Pancreas (tissue), 10 donors: ENCODE data around the gene ABCC9. TPM values are rescaled to one million over a fixed set of nuclear protein-coding genes. Genes with fewer than 3 reads are reported as not detected.

ENCODE experiments used
- ATAC-seq, 4 donors: fragments of 200-7000 bp; cut with Tn5 transposase; one replicate each; pipeline versions ENCODE4 v1.8.0 to v1.9.1; 2020; ENCODE audit warnings: mild to moderate bottlenecking in 4 of 4, moderate library complexity in 4 of 4
- DNase-seq, 6 donors: peaks; one replicate each; pipeline ENCODE4 v3.0.0-alpha.2; 2020
- FAIRE-seq: peaks from 2 replicates; lab custom pipeline; 2012; peaks lifted over from hg19 to GRCh38; lab: Jason Lieb, UNC
- H3K27ac ChIP-seq, 4 donors: fragments of 200-600 bp; sonication (generic); 1 replicate in 3 of 4; 2 replicates in 1 of 4; pipeline versions ENCODE4 v1.5.0 to v1.8.0; 2020
- H3K27me3 ChIP-seq, 4 donors: fragments of 200-600 bp; one replicate each; pipeline ENCODE4 v1.8.0; 2021
- H3K36me3 ChIP-seq, 3 donors: fragments of 200-600 bp; sonication (generic) in 1 of 3; one replicate each; pipeline versions ENCODE4 v1.5.0 to v1.8.0; 2020 to 2021
- H3K4me1 ChIP-seq, 3 donors: fragments of 200-600 bp; one replicate each; pipeline ENCODE4 v1.8.0; 2021
- H3K4me3 ChIP-seq, 4 donors: fragments of 200-600 bp; sonication (generic) in 2 of 4; one replicate each; pipeline versions ENCODE4 v1.5.0 to v1.8.0; 2020 to 2021
- H3K9me3 ChIP-seq, 4 donors: fragments of 200-600 bp; one replicate each; pipeline ENCODE4 v1.8.0; 2021
- WGBS, 2 donors: extraction: QIAGEN DNeasy Blood & Tissue Kit; methylation state at CpG; one replicate each; pipeline ENCODE4 v1.1.7; 2013; 5-methylcytosine and 5-hydroxymethylcytosine counted together
- intact Hi-C, 3 donors: fragments of 100-400 bp; cut with DNase I; formaldehyde crosslinking; loops; one replicate each; pipeline versions ENCODE4 v1.11.1 to v1.14.2; 2022
- polyA plus RNA-seq, 2 donors: library from polyadenylated mRNA; stranded (reverse); fragments of 200-250 nt; gene quantifications; one replicate each; pipeline ENCODE4 v1.2.3, GENCODE V29; 2013
- total RNA-seq, 6 donors: library from RNA; stranded (reverse); fragmentation: NEBNext Ultra II Directional in 4 of 6; extraction: Animal tissue kit (Norgen Biotek cat#: 25700) in 4 of 6; gene quantifications; one replicate each; pipeline versions ENCODE4 v1.2.1 to v1.2.4, GENCODE V29; 2021 to 2023
- TF ChIP-seq, protein P1 (sequence below), 4 donors: fragments of 200-600 bp; sonication (generic) in 3 of 4; IDR thresholded peaks; one replicate each; pipeline versions ENCODE4 v1.5.0 to v1.8.0; 2021; ENCODE audit warnings: antibody characterized with exemption in 4 of 4
- donor health status: healthy with polysubstance abuse.
- donor health status: DM: no; HTN: no; CAD: no; lungs with moderate emphysema.
- donor health status: DM: no; HTN: no; CAD: no.
- donor health status: control.
- donor health status: control.
- donor health status: Bipolar disorder and iron deficiency.
- donor health status: DM: yes; HTN: yes; CAD: no.
- donor health status: DM: no; HTN: no; CAD: no.
- donor health status: DM: no; HTN: no; CAD: no.
- donor health status: DM: yes; HTN: yes; CAD: no.

ABCC9 gene
- total and polyA plus RNA-seq, 8 donors: 1.4 to 19.3 (median 5.5) TPM

DNA sequence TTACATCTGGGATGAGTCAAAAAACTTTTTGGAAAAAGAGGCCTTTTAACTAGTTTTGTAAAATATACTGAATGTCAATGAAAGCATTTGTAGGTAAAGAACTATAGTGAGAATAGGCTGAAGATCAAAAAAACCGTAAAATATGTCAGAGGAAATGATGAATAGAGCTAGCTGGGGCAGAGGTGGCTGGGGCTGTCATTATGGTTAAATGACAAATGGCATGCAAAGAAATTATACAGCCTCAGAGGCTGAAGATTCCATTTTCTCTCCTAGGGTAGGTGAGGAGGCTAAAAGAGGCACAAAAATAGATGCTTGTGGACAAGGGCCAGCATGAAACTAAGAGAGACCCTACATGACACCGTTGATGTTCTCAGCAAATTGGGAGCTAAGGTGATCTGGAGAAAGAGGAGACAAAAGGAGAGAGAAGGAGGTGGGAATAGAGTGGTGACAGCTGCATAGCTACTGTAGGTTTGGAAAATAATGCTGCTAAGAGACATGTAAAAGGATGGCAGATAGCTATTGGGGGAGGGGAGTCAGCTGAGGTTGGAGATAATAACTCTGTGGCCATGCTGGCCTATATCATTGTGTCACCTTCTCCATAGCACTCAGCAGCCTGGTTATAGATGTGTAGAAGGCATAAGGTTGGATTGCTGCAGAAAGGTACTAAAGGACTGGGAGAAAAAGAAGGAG, 63.8 kb downstream of the ABCC9 start:
- no peak for FAIRE-seq
- Histone ChIP-seq H3K27ac (no peak overlapping the region), H3K27me3 (no peaks in the 10 kb centered on the region), H3K36me3 (no peaks in the 10 kb centered on the region), H3K4me3 (no peak overlapping the region), H3K9me3 (no peaks in the 10 kb centered on the region), H3K4me1 (no peaks in the 10 kb centered on the region)
- ATAC-seq: no peak
- intact Hi-C loops: no loop called here
- DNase-seq: no peak
- WGBS, 2 donors: 74 to 75% methylated on average over 2 of the region's 2 CpGs
- TF ChIP-seq, protein P1, sequence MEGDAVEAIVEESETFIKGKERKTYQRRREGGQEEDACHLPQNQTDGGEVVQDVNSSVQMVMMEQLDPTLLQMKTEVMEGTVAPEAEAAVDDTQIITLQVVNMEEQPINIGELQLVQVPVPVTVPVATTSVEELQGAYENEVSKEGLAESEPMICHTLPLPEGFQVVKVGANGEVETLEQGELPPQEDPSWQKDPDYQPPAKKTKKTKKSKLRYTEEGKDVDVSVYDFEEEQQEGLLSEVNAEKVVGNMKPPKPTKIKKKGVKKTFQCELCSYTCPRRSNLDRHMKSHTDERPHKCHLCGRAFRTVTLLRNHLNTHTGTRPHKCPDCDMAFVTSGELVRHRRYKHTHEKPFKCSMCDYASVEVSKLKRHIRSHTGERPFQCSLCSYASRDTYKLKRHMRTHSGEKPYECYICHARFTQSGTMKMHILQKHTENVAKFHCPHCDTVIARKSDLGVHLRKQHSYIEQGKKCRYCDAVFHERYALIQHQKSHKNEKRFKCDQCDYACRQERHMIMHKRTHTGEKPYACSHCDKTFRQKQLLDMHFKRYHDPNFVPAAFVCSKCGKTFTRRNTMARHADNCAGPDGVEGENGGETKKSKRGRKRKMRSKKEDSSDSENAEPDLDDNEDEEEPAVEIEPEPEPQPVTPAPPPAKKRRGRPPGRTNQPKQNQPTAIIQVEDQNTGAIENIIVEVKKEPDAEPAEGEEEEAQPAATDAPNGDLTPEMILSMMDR (IDR thresholded peaks at IDR 0.05): no peak

DNA sequence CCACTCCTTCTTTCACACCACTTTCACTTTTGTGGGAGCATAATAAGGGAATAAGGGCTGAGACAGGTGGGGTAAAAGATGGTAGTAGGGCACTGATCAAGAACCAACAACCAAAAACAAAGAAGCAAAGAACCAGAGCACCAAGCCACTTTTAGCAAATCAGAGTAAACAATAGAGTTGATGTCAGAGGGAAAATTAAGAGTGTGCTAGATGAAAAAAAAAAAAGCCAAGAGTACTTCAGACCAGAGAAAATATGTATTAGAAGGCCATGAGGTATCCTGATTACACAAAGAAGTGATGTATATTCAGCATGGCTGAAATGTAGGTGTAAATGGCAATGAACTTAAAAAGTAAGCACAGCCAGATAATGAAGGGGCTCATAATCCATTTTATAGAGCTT, 75.4 kb downstream of the ABCC9 start:
- Histone ChIP-seq H3K36me3 (no peaks in the 10 kb centered on the region), H3K27ac (no peak overlapping the region), H3K9me3 (no peaks in the 10 kb centered on the region), H3K4me3 (no peak overlapping the region), H3K4me1 (no peaks in the 10 kb centered on the region), H3K27me3 (no peaks in the 10 kb centered on the region)
- TF ChIP-seq, protein P1 (IDR thresholded peaks at IDR 0.05): no peak
- FAIRE-seq (no peak), DNase-seq (no peak), ATAC-seq (no peak)
- intact Hi-C loops: no loop called here

DNA sequence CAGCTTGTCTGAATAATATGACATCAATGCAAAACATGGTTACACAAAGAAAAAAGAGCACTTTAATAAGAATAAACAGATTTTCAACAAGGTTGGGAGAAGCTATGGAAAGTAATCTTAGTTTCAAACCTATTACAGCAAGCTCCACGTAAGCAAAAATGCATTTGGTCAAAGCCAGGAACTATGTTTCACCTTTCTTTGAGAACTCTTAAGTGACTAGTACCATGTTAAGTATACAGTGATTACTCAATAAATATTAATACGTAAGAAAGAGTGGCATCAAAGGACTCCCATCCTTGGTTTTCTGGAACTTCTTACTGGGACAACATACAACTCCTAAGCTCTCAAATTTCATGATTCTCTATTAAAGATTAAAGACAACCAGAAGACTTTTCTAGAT, 80.7 kb downstream of the ABCC9 start:
- no peaks in the 10 kb centered on the region for H3K4me1 ChIP-seq
- H3K9me3 ChIP-seq: no peaks in the 10 kb centered on the region
- no peaks in the 10 kb centered on the region for H3K36me3 ChIP-seq
- no peak overlapping the region for H3K4me3 ChIP-seq
- WGBS, 2 donors: 77 to 86% methylated on average over 2 of the region's 2 CpGs
- intact Hi-C loops: no loop called here
- DNase-seq (no peak), ATAC-seq (no peak), FAIRE-seq (no peak)
- H3K27ac ChIP-seq: no peak overlapping the region
- H3K27me3 ChIP-seq: no peaks in the 10 kb centered on the region
- TF ChIP-seq, protein P1 (IDR thresholded peaks at IDR 0.05): no peak

DNA sequence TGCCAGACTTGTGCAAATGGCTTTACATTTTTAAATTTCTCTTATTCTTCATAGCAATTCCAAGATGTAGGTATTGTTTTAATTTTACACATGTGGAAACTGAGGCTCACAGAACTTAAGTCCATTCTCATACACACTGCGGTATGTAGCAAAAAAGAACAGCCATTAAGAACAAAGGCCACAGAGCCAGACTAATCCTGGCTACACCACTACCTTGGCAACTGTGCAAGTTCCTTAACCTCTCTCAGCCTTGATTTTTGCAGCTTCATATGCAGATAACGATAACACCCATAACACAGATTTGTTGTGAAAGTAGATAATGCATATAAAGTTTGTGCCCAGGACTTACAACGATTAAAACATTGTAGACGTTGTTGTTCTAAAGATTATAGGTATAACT, 81.1 kb downstream of the ABCC9 start:
- ATAC-seq: no peak
- H3K27me3 ChIP-seq: no peaks in the 10 kb centered on the region
- no peak for FAIRE-seq
- WGBS, 2 donors: 74 to 85% methylated on average over 4 of the region's 4 CpGs
- no peaks in the 10 kb centered on the region for H3K36me3 ChIP-seq
- TF ChIP-seq, protein P1 (IDR thresholded peaks at IDR 0.05): no peak
- no peaks in the 10 kb centered on the region for H3K4me1 ChIP-seq
- DNase-seq: no peak
- no peaks in the 10 kb centered on the region for H3K9me3 ChIP-seq
- intact Hi-C loops: no loop called here
- no peak overlapping the region for H3K4me3 ChIP-seq
- H3K27ac ChIP-seq: no peak overlapping the region

DNA sequence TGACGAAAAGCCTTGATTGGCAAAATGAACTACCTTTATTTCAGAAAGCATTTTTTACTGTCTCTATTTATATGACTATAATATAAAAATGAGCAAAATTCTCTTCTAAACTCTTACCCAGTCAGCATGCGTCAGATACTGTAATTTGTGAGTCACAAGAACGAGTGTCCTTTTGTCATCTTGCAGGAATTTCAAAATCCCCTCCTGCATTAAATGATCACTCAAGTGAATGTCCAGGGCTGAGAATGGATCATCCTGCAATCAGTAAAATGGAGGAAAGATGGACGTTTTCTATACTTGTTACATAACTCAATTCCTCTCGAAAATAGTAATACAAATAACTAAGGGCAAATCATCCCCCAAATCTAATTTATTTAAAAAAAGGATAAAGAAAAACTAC, 89.0 kb downstream of the ABCC9 start:
- no peak for FAIRE-seq
- H3K27ac ChIP-seq: no peak overlapping the region
- no peaks in the 10 kb centered on the region for H3K9me3 ChIP-seq
- H3K27me3 ChIP-seq: no peaks in the 10 kb centered on the region
- no peak for ATAC-seq
- intact Hi-C loops: no loop called here
- H3K4me1 ChIP-seq: peaks cover 0 to 3% (median 0%) of the 10 kb centered on the region in 3 donors
- no peak for DNase-seq
- TF ChIP-seq, protein P1 (IDR thresholded peaks at IDR 0.05): no peak
- WGBS, 2 donors: 85 to 89% methylated on average over 5 of the region's 5 CpGs
- H3K36me3 ChIP-seq: no peaks in the 10 kb centered on the region
- H3K4me3 ChIP-seq: no peak overlapping the region
